ENCODE measurements around the gene GMDS. TPM values are rescaled to one million over a fixed set of nuclear protein-coding genes. Genes with fewer than 3 reads are reported as not detected.

Gene GMDS
- total and polyA plus RNA-seq, 2 of the 8 experiments (the other 6 are each of a cell fraction or from before 2014, with no cell fraction given): 16.8 to 50.0 TPM

GRCh38 chr6:2135401-2135800 is 110.0 kb downstream of the GMDS start:
- no peak overlapping the region for H3K4me3 ChIP-seq (ENCODE audit: extremely low read depth in 1 of 4, insufficient read depth in 2 of 4, low read depth in 3 of 4, low read length in 4 of 4)
- DNase-seq (ENCODE audit: low read depth in 1 of 2, low spot score in 2 of 2): no peak
- peaks cover 0 to 1% of the 10 kb centered on the region in 2 experiments; a peak in 2 of 4 replicates for H3K79me2 ChIP-seq (ENCODE audit: control insufficient read depth in 1 of 2, insufficient read depth in 2 of 2, low read length in 2 of 2)
- H3K14ac ChIP-seq (ENCODE audit: insufficient read length): no peak overlapping the region
- H3K79me1 ChIP-seq (ENCODE audit: low read depth, low read length): no peaks in the 10 kb centered on the region
- H3K9me3 ChIP-seq (ENCODE audit: insufficient read depth in 2 of 2, low read depth in 1 of 2, low read length in 1 of 2): no peaks in the 10 kb centered on the region
- H2BK15ac ChIP-seq (ENCODE audit: low read length): no peak overlapping the region
- POLR2A ChIA-PET (ENCODE audit: partially characterized antibody): no interaction called here
- no peak overlapping the region for H3K23ac ChIP-seq (ENCODE audit: insufficient read length)
- H2AFZ ChIP-seq (ENCODE audit: low read length): no peak overlapping the region
- TF ChIP-seq PHF8 (conservative IDR thresholded peaks at IDR 0.05; ENCODE audit: low read depth, low read length) (no peak), CBX5 (IDR thresholded peaks at IDR 0.05; ENCODE audit: low read depth, low read length) (no peak), TBP (IDR thresholded peaks at IDR 0.05; ENCODE audit: low read depth, low read length) (no peak), CHD2 (IDR thresholded peaks at IDR 0.05; ENCODE audit: low read length) (no peak), GABPA (IDR thresholded peaks at IDR 0.05; ENCODE audit: borderline replicate concordance, insufficient read depth, low read length) (no peak), SIX5 (IDR thresholded peaks at IDR 0.05; ENCODE audit: low read depth, low read length) (no peak), ASH2L (IDR thresholded peaks at IDR 0.05; ENCODE audit: low read length) (no peak), RXRA (IDR thresholded peaks at IDR 0.05; ENCODE audit: insufficient read depth, low read depth, low read length) (no peak), ATF3 (IDR thresholded peaks at IDR 0.05; ENCODE audit: insufficient read depth, low read depth, low read length) (no peak), YY1 (IDR thresholded peaks at IDR 0.05; ENCODE audit: low read depth, low read length) (no peak), RNF2 (IDR thresholded peaks at IDR 0.05; ENCODE audit: borderline replicate concordance, low read depth, low read length, missing control alignments, poor library complexity, severe bottlenecking) (no peak), NRF1 (IDR thresholded peaks at IDR 0.05; ENCODE audit: low read depth, low read length) (no peak), TEAD4 (IDR thresholded peaks at IDR 0.05; ENCODE audit: low read depth, low read length) (no peak)
- no peak overlapping the region for H3K18ac ChIP-seq (ENCODE audit: extremely low read depth, low read length)
- H3K23me2 ChIP-seq (ENCODE audit: low read depth, low read length): no peaks in the 10 kb centered on the region
- H3K27me3 ChIP-seq (replicated peaks in 1 of 4; ENCODE audit: control insufficient read depth in 3 of 4, extremely low read depth in 1 of 4, insufficient read depth in 3 of 4, low read length in 3 of 4): no peaks in the 10 kb centered on the region
- H3K4me2 ChIP-seq (ENCODE audit: insufficient read depth in 1 of 2, low read depth in 2 of 2, low read length in 2 of 2): no peak overlapping the region
- peaks cover 0 to 3% (median under 1%) of the 10 kb centered on the region in 4 experiments; a peak in 1 of 7 replicates for H3K4me1 ChIP-seq (replicated peaks in 1 of 4; ENCODE audit: control insufficient read depth in 3 of 4, insufficient read depth in 4 of 4, low read length in 3 of 4)
- H3K36me3 ChIP-seq (ENCODE audit: control insufficient read depth in 2 of 4, insufficient read depth in 4 of 4, low read length in 3 of 4): no peaks in the 10 kb centered on the region
- H3K9ac ChIP-seq (replicated peaks in 1 of 4; ENCODE audit: extremely low read depth in 1 of 4, low read depth in 3 of 4, low read length in 3 of 4): no peak overlapping the region
- no peak overlapping the region for H2AK5ac ChIP-seq (ENCODE audit: low read depth, low read length)
- no peak overlapping the region for H2BK5ac ChIP-seq (ENCODE audit: low read depth, low read length)
- H2BK12ac ChIP-seq (ENCODE audit: low read depth, low read length): no peak overlapping the region
- no peak for FAIRE-seq
- H4K91ac ChIP-seq (replicated peaks; ENCODE audit: insufficient read length, low read length): no peak overlapping the region
- no peaks in the 10 kb centered on the region for H4K20me1 ChIP-seq (replicated peaks in 1 of 2; ENCODE audit: control insufficient read depth in 1 of 2, insufficient read depth in 2 of 2, low read length in 2 of 2)
- no peak overlapping the region for H3K27ac ChIP-seq (ENCODE audit: low read depth, low read length)
- CTCF ChIA-PET (ENCODE audit: partially characterized antibody): interaction anchor here (1.3 to 1.6 kb wide), 2 partner anchors 14 to 498 kb away, joined by 3 to 4 read pairs; no protein-coding TSS in a partner anchor
- H3K56ac ChIP-seq (replicated peaks; ENCODE audit: insufficient read length, low read depth, low read length): no peak overlapping the region
- H4K8ac ChIP-seq (ENCODE audit: extremely low read depth, insufficient read depth, low read length): no peak overlapping the region
- no peak overlapping the region for H3K4ac ChIP-seq (replicated peaks; ENCODE audit: insufficient read length, low read depth, low read length)
- no peak overlapping the region for H2BK20ac ChIP-seq (ENCODE audit: low read length)
- H4K5ac ChIP-seq (ENCODE audit: insufficient read length, low read depth, low read length): no peak overlapping the region
- 100% methylated on average over 1 to 2 of the region's 2 CpGs for whole genome bisulfite sequencing, 2 experiments (ENCODE audit: extremely low coverage in 1 of 2, insufficient coverage in 1 of 2, insufficient read length in 1 of 2, insufficient replicate concordance in 2 of 2, low coverage in 1 of 2, low lambda C conversion rate in 2 of 2, missing lambda C conversion rate in 1 of 2)
- H2BK120ac ChIP-seq (replicated peaks; ENCODE audit: low read depth, low read length): no peak overlapping the region
